Activated B cell treated with CpG ODN at 0.5 μM for 24 hours (primary cell): ENCODE data around the gene MAGEB3. TPM values are rescaled to one million over a fixed set of nuclear protein-coding genes. Genes with fewer than 3 reads are reported as not detected.

Source experiments
- ATAC-seq: fragments of 200-7000 bp; cut with Tn5 transposase; one replicate; pipeline ENCODE4 v1.10.0; 2021; ENCODE audit warnings: low read depth, mild to moderate bottlenecking, moderate library complexity
- CTCF ChIA-PET: fragments of 350-600 bp; sonication (Branson Sonifier 250); formaldehyde crosslinking; loops from one replicate; lab custom pipeline; 2021; ENCODE audit warnings: antibody characterized with exemption; lab: Charles Lee
- POLR2A ChIA-PET: fragments of 350-600 bp; sonication (Branson Sonifier 250); formaldehyde crosslinking; loops from one replicate; lab custom pipeline; 2021; ENCODE audit warnings: antibody characterized with exemption; lab: Charles Lee
- DNase-seq: peaks from one replicate; pipeline ENCODE4 v3.0.0; 2022
- H3K27ac Mint-ChIP-seq: one replicate; pipeline ENCODE4 v1.8.0; 2020; ENCODE audit warnings: mixed read lengths
- H3K27me3 Mint-ChIP-seq: one replicate; pipeline ENCODE4 v1.8.0; 2021; ENCODE audit warnings: mixed read lengths
- H3K36me3 Mint-ChIP-seq: one replicate; pipeline ENCODE4 v1.8.0; 2021; ENCODE audit warnings: low read depth, mixed read lengths
- H3K4me1 Mint-ChIP-seq: one replicate; pipeline ENCODE4 v1.8.0; 2021; ENCODE audit warnings: mixed read lengths
- H3K4me3 Mint-ChIP-seq: one replicate; pipeline ENCODE4 v1.8.0; 2020; ENCODE audit warnings: mild to moderate bottlenecking, mixed read lengths
- H3K9me3 Mint-ChIP-seq: one replicate; pipeline ENCODE4 v1.8.0; 2020; ENCODE audit warnings: mixed read lengths
- intact Hi-C: fragments of 100-400 bp; cut with micrococcal nuclease; formaldehyde crosslinking; loops from one replicate; pipeline ENCODE4 v1.15.1; 2024
- total RNA-seq: library from RNA; stranded (reverse); gene quantifications from 2 replicates; pipeline ENCODE4 v1.2.3, GENCODE V29; 2022
- TF ChIP-seq, protein P1 (sequence below): fragments of 200-600 bp; IDR thresholded peaks from one replicate; pipeline ENCODE4 v1.8.0; 2022; ENCODE audit warnings: antibody characterized with exemption, mild to moderate bottlenecking

The MAGEB3 gene
- total RNA-seq, 1 donor from 2014 or later, result not detected

DNA sequence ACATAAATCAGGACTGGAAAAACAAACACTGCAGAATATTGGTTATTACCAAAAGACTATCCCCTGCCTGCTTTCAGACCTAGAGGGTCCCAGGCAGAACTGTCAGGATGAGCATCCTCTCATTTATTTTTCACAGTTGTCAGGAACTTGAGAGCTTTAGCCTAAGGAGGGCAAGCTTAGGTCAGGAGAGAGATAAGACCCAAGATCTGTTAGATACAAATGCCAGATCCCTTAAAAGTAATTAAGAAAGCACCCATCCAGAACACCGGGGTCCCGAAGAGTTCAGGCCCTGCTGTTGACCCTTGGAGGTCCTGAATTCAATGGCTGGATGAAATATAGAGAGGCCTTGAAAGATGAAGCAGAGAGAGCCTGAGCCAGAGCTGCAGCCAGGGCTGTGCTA is 5.9 kb upstream of the MAGEB3 start:
- intact Hi-C loops, result no loop called here
- no peak overlapping the region for H3K27ac Mint-ChIP-seq
- H3K4me1 Mint-ChIP-seq, result no peaks in the 10 kb centered on the region
- ChIA-PET POLR2A (no interaction called here), CTCF (no interaction called here)
- TF ChIP-seq, protein P1, sequence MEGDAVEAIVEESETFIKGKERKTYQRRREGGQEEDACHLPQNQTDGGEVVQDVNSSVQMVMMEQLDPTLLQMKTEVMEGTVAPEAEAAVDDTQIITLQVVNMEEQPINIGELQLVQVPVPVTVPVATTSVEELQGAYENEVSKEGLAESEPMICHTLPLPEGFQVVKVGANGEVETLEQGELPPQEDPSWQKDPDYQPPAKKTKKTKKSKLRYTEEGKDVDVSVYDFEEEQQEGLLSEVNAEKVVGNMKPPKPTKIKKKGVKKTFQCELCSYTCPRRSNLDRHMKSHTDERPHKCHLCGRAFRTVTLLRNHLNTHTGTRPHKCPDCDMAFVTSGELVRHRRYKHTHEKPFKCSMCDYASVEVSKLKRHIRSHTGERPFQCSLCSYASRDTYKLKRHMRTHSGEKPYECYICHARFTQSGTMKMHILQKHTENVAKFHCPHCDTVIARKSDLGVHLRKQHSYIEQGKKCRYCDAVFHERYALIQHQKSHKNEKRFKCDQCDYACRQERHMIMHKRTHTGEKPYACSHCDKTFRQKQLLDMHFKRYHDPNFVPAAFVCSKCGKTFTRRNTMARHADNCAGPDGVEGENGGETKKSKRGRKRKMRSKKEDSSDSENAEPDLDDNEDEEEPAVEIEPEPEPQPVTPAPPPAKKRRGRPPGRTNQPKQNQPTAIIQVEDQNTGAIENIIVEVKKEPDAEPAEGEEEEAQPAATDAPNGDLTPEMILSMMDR, result no peak
- H3K36me3 Mint-ChIP-seq, result no peaks in the 10 kb centered on the region
- no peaks in the 10 kb centered on the region for H3K27me3 Mint-ChIP-seq
- no peaks in the 10 kb centered on the region for H3K9me3 Mint-ChIP-seq
- no peak for DNase-seq
- H3K4me3 Mint-ChIP-seq, result no peak overlapping the region
- ATAC-seq, result no peak

DNA sequence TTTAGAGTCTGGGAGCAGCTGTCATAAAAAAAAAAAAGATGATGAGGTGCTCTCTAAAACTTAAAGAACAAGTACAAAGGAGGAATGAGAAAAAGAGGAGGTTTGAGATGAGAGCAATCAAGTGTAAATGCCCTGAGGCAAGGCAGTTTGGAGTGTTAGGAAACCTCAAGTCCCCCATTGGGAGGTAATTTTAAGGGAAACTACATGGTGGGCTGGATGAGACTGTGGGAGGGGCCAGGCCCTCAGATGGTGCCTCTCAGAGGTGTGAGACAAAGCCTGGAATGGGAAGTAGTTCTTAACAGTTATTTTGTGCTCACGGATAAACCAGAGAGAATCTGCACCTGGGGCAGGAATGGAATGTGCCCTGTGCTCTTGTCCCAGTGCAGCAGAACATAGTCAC is 1.9 kb upstream of the MAGEB3 start:
- Mint-ChIP-seq H3K4me1 (no peaks in the 10 kb centered on the region), H3K36me3 (no peaks in the 10 kb centered on the region), H3K27me3 (no peaks in the 10 kb centered on the region), H3K27ac (no peak overlapping the region), H3K9me3 (no peaks in the 10 kb centered on the region), H3K4me3 (no peak overlapping the region)
- intact Hi-C loops, result no loop called here
- no peak for DNase-seq
- TF ChIP-seq, protein P1, result no peak
- no peak for ATAC-seq
- CTCF ChIA-PET, result no interaction called here
- POLR2A ChIA-PET, result no interaction called here

GRCh38 chrX:30241724-30242415 is 11.4 kb downstream of the MAGEB3 start, which contains the start of gene MAGEB4:
Gene MAGEB4 (plus strand): TSS chrX:30242000. CDS start chrX:30242136, 136 bp downstream.
- Mint-ChIP-seq H3K9me3 (no peaks in the 10 kb centered on the region), H3K4me3 (no peak within 1 kb of the TSS), H3K4me1 (no peaks in the 10 kb centered on the region), H3K27me3 (no peaks in the 10 kb centered on the region), H3K27ac (no peak within 1 kb of the TSS), H3K36me3 (no peaks in the 10 kb centered on the region)
- intact Hi-C loops, result no loop called here
- no peak for ATAC-seq
- CTCF ChIA-PET, result no interaction called here
- DNase-seq, result no peak
- POLR2A ChIA-PET, result no interaction called here
- TF ChIP-seq, protein P1, result no peak

- ChIA-PET CTCF (no interaction called here), POLR2A (no interaction called here)
- Mint-ChIP-seq H3K4me1 (no peaks in the 10 kb centered on the region), H3K36me3 (no peaks in the 10 kb centered on the region), H3K4me3 (no peak within 1 kb of the TSS), H3K27ac (no peak within 1 kb of the TSS), H3K9me3 (no peaks in the 10 kb centered on the region), H3K27me3 (no peaks in the 10 kb centered on the region)
- ATAC-seq (no peak), DNase-seq (no peak)
- intact Hi-C loops, result no loop called here
- TF ChIP-seq, protein P1, result no peak
These were observed 16.5 kb downstream of the MAGEB3 start, which contains the start of gene MAGEB1 for GRCh38 chrX:30246769-30247489. Gene MAGEB1 (plus strand): TSS chrX:30247146. CDS start chrX:30250494, 3,348 bp downstream.

DNA sequence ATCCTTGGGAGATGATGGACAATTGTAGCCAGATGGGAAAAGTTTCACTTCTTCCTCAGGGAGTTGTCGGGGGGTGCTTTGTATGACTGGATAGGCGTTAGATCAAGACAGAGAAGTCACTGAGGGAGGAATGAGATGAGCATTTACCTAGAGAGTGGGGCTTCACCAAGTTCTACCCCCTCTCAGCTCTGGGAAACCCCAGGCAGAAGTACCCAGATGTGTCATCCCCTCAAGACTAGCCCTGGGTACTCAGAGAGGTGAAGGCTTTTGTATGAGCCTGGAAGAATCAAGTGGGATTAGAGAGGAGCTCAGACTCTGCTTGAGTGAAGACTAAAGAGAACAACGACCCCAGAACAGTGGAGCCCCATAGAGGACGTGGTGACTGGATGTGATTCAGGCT is 18.4 kb downstream of the MAGEB3 start:
- DNase-seq (no peak), ATAC-seq (no peak)
- Mint-ChIP-seq H3K4me1 (no peaks in the 10 kb centered on the region), H3K4me3 (no peak overlapping the region), H3K9me3 (no peaks in the 10 kb centered on the region), H3K27ac (no peak overlapping the region), H3K27me3 (no peaks in the 10 kb centered on the region), H3K36me3 (no peaks in the 10 kb centered on the region)
- TF ChIP-seq, protein P1, result no peak
- ChIA-PET CTCF (no interaction called here), POLR2A (no interaction called here)
- intact Hi-C loops, result no loop called here
